Erythroblast (primary cell): ENCODE data around the gene SIPA1.
"Not testable (repeated sequence)": the region's sequence is repeated elsewhere in the genome, so short reads cannot be mapped to it uniquely, and the experiment has no call there.

ENCODE experiments used
- DNase-seq, 2 experiments: peaks; one replicate each; lab custom pipeline; 2025; lab: John Stamatoyannopoulos, UW
- GATA1 ChIP-seq: IDR thresholded peaks from 2 replicates; pipeline ENCODE4 v1.6.1; 2011; ENCODE audit warnings: low read depth, mild to moderate bottlenecking, control low read depth, low read length, moderate library complexity
- POLR2A ChIP-seq: IDR thresholded peaks from 2 replicates; pipeline ENCODE4 v1.6.1; 2011; ENCODE audit warnings: mild to moderate bottlenecking, low read length

SIPA1 gene

DNA sequence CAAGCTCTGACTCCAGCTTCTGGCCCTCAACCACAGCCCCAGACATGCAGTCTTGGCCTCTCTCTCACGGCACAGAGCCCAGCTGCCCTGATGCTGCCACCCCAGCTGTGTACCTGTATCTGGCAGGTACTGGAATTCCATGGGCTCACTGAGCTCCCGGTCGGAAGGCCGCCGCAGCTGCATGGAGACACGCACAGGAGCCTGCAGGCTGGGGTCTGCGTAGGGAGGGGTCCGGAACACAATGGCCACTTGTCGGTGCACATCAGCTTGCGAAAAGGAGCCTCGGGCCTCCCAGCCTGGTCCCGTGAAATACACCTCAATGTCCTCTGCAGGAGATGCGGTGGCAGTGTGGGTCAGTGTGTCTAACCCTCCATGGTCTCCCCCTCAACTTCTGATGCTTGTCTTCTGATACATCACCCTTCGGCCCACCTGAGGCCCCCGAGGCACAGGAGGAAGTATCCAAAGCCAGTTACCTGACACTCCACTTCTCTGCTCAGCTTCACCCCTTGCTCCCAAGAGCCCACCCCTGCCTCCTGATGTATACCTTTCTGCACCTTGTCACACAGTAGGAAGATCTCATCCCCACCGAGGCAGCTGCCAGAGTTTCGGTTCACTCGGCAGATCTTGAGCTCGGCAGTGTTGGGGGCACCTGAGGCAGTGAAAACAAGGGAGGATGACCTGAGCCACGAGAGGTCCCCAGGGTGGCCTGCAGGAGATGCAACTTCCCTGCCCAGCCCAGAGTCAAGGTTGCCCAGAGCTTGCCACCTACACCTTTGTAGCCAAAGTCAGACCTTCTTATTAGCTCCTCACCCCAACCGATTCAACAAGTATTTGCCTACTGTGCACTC, 20.5 kb downstream of the SIPA1 start:
- TF ChIP-seq GATA1: no peak
- TF ChIP-seq POLR2A: no peak
- DNase-seq: no peak

DNA sequence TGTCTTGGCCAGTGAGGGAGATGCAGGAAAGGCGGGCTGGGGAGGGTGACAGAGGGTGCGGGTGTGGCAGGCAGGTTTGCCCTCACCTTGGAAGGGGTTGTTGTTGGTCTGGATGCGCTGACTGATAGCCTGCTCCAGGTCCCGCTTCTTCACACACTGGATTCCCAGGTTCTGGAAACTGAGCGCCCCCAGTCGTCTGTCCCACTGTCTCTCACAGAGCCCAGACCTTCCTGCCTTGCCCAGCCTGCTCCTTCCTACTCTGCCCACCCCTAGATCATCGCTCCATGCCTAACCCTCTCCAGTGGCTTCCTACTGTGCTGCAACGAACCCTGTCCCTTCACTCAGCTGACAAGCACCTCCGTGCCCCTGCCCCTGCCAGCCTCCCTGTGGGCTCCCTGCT, 22.1 kb downstream of the SIPA1 start:
- DNase-seq: no peak
- TF ChIP-seq GATA1 (no peak), POLR2A (no peak)

DNA sequence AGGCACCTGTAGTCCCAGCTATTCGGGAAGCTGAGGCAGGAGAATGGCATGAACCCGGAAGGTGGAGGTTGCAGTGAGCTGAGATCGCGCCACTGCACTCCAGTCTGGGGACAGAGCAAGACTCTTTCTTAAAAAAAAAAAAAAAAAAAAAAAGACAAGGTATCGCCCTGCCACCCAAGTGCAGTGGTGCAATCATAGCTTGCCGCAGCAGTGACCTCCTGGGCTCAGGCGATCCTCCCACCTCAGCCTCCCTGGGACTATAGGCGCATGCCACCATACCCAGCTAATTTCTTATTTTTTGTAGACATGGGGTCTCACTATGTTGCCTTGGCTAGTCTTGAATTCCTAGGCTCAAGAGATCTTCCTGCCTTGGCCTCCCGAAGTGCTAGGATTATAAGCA, 23.0 kb downstream of the SIPA1 start:
- DNase-seq: not testable (repeated sequence)

DNA sequence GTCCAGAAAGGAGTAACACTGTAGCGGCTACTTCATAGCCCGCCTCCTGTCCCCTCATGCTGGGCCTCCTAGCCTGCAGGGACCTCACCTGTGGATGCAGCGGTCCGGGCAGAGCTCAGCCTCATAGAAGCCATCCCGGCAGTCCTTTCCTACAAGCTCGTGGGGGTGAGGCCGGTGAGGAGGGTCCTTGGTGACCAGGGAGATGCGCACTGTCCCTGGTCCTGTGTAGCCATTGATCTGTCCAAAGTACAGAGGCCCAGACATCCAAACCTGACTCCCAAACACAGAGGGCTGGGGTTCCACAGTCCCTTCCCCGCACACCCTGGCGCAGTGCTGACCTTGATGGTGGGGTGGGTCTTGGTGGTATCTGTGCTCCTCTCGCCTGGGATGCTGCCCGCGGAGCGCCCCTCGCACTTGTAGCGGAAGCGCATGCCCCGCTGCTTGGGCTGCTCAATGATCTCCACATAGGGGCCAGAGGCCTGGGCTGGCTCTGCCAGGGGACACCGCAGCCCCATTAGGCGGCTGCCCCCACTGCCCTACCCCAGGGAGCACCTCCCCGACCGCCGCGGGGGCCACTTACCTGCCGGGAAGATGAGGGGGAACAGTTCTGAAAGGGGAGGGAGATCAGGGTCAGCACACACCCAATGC, 23.8 kb downstream of the SIPA1 start:
- DNase-seq: no peak
- TF ChIP-seq GATA1 (no peak), POLR2A (no peak)

DNA sequence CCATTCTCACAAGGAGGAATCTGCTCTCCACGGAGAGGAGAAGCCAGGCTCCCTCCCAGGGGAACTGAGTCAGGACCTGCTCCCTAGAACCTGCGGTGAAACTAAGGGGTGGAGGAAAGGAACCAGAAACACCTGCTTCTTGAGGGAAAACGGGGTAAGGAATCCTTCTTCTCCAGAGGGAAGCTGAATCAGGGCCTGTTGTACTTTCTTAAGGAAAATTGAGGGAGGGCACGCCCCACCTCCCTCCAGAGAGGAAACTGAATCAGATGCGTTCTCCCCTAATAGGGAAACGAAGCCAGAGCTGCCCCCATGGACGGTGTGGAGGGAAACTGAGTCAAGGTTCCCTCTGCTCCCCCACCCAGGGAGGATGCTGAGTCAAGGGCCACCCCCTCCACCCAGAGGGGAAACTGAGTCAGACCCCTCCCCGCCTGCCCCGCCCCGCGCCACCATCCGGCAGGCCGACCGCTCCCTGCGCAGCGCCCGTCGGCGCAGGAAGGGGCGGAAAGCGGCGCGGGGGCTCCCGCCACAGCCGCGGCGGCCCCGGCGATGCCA, 24.4 kb downstream of the SIPA1 start:
- no peak for TF ChIP-seq GATA1
- TF ChIP-seq POLR2A: no peak
- no peak for DNase-seq

DNA sequence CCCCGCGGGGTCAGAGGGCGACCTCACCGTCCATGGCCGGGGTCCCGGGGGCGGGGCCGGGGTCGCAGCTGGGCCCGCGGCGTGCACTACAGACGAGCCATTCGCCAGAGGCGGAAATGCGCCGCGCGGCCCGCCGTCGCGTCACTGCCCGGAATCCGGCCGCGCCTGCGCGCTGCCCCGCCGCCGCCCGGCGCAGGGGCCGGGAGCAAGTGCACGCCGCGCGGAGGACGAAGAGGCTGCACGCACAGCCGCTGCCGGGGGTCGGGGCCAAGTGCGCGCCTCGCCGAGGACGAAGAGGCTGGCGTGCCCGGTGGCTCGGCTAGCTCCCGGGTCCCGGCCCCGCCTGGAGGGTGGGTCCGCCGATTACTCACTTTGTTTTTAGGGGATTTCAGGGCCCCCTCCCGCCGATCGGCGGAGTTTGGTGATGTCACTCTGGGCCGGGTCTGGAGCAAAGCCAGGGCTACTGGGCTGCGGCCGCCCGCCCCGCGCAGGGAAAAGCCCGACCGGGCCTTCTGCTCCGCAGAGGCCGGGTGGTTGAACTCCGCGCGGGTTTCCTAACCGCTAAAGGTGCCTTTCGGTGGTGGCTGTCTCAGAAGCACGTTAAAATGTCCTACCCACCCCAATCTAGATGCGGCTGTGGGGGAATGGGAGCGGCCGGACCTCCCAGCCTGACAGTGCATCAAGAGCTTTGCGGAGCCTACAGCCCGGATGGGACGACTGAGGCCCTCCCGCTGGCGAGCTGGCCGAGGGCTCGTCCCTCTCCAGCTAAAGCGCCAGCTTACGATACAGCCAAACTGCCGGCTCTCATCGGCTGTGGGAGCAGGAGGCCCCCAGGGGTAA, 25.1 kb downstream of the SIPA1 start, which contains the start of gene RELA:
Gene RELA, minus strand, starts transcription at position 118 of the 840 bp plus-strand sequence. Its CDS starts 84 bp downstream, at position 34.
- peak; percentile 83 for TF ChIP-seq POLR2A
- TF ChIP-seq GATA1: no peak
- DNase-seq: peak; percentile 94 to 97

DNA sequence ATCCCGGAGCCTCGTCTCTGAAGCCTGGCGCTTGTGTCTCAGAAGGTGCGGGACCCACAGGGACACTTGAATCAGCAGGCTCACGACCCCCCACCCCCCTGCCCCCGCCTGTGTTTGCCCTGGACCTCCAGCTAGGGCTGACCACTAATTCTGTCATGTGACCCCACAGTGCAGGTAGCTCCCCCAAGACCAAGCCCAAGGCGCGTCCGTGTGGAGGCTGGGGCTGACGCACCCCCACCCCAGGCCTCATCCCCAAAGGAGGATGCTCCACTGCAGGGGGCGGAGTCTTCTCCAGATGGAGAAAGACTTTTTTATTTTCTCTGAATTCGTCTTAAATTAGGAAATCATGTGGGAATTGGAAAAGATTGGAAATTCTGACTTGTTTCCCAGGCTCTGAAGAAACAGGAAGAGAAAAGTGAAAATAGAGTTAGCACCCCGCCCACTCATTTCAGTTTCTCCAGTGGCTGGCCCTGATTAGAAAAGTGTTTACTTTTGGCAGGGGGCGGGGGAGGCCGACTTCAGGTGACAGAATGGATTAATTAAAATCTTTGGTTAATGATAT, 25.8 kb downstream of the SIPA1 start:
- TF ChIP-seq GATA1 (no peak), POLR2A (no peak)

DNA sequence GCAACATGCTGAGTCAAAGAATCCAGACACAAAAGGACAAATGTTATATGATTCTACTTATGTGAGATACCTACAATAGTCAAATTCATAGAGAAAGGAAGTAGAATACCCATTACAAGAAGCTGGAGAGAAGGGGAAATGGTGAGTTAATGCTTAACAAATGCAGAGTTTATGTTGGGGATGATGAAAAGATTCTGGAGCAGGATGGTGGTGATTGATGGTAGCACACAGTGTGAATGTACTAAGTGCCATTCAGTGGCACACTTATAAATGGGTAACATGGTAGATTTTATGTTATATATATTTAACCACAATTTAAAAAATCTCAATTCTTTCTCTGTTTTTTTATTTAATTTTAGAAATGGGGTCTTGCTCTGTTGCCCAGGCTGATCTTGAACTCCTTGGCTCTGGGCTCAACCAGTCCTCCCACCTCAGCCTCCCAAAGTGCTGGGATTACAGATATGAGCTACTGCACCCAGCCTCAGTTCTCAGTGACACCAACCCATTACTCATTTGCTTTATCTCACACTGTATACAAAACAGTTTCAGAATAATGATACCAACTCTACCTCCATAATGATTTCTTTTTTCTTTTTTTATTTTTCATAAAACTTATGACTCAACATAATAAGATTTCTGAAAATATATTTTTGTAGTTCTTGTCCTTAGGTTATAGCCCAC, 34.4 kb downstream of the SIPA1 start:
- DNase-seq: no peak

More for the DNA sequence above, 25.8 kb downstream of the SIPA1 start:
- peak in 1 of 2 experiments; percentile 75 for DNase-seq

DNA sequence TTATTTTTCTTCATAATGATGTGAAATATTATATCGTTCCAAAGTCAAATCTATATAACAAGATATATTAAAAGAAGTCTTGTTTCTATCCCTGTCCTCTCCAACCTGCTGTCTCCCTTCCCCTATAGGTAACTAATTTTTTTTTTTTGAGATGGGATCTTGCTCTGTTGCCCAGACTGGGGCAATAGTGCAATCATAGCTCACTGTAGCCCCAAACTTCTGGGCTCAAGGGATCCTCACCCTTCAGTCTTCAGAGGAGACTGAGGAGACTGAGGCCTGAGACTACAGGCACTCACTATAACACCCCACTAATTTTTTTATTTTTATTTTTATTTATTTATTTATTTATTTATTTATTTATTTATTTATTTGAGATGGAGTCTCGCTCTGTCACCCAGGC, 35.1 kb downstream of the SIPA1 start:
- DNase-seq: no peak
- no peak for TF ChIP-seq POLR2A
- no peak for TF ChIP-seq GATA1

More for the DNA sequence above, 34.4 kb downstream of the SIPA1 start:
- TF ChIP-seq GATA1 (no peak), POLR2A (no peak)

DNA sequence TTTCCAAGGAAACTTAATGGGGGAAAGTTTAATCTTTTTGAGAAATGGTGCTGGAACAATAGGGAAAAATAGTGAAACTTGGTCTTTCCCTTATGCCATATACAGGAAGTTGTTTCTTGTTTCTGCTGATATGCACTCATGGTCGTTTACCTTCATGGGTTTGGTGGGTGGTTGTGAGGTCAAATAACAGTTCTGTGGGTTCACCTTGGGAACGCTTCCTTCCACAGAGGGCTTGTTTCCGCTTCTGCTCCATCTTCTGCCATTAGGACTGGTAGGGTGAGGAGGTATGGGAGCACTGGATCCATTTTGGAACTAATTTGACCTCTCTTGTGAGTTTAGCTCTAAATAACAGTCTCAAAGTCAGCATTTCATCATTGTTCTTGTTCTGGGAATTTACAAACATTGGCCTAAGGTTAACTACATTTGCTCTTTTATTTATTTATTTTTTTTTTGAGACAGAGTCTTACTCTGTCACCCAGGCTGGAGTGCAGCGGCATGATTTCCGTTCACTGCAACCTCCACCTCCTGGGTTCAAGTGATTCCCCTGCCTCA, 42.4 kb downstream of the SIPA1 start:
- DNase-seq: no peak
- no peak for TF ChIP-seq POLR2A
- TF ChIP-seq GATA1: no peak

DNA sequence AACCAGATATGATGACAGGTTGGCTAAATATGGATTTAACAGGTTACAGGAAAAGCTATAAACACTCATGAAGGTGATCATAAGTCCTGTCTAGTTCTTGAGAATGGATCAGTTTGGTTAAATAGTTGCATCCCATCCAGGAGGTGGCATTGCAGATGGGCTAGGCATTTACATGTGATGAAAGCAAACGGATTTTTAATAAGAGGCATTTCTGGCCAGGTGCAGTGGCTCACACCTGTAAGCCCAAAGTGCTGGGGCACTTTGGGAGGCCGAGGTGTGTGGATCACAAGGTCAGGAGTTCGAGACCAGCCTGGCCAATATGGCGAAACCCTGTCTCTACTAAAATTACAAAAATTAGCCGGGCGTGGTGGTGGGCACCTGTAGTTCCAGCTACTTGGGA, 45.6 kb downstream of the SIPA1 start:
- DNase-seq: not testable (repeated sequence)

DNA sequence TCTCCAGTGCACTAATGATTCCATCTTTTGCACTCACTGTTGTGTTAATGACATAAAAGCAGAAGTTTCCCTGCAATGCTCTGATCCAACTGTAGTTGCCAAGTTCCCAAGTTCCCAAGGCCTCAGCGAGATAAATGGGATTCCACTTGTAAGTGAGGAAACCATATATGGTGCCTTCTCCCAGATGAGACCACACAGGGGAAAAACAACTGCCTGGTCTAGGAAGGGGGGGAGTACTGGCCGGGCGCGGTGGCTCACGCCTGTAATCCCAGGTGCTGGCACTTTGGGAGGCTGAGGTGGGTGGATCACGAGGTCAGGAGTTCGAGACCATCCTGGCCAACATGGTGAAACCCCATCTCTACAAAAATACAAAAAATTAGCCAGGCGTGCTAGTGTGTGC, 48.1 kb downstream of the SIPA1 start:
- DNase-seq: no peak
- TF ChIP-seq POLR2A (no peak), GATA1 (no peak)

DNA sequence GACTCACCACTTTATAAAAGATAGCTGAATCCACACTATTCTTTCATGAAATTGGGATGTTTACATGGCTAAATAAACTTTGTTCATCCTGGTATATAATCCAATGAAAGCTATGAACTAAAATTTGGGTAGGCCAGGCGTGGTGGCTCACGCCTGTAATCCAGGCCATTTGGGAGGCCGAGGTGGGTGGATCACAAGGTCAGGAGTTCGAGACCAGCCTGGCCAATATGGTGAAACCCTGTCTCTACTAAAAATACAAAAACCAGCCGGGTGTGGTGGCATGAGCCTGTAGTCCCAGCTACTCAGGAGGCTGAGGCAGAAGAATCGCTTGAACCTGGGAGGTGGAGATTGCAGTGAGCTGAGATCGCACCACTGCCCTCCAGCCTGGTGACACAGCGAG, 53.9 kb downstream of the SIPA1 start:
- DNase-seq: not testable (repeated sequence)
